Central memory CD4-positive, alpha-beta T cell (primary cell): ENCODE measurements around the gene HOGA1.
"Not testable (repeated sequence)": the region's sequence is repeated elsewhere in the genome, so short reads cannot be mapped to it uniquely, and the experiment has no call there.

Experiments
- DNase-seq: peaks from one replicate; pipeline ENCODE4 v3.0.0; 2022
- total RNA-seq, 3 experiments: gene quantifications; one replicate each; lab custom pipeline; 2026; lab: John Stamatoyannopoulos, UW

The HOGA1 gene
- total RNA-seq = 0 reads per million in 3 experiments

GRCh38 chr10:97584060-97584797 lies at the start of gene HOGA1:
HOGA1 (plus strand) TSS chr10:97584389; CDS start chr10:97584704, 315 bp downstream.
- no peak for DNase-seq

- no peak for DNase-seq
Measured at GRCh38 chr10:97534746-97535367, 49.3 kb upstream of the HOGA1 start.

GRCh38 chr10:97537186-97537869 lies 46.9 kb upstream of the HOGA1 start:
- no peak for DNase-seq

GRCh38 chr10:97538411-97538810 lies 45.8 kb upstream of the HOGA1 start:
- DNase-seq = no peak

GRCh38 chr10:97538839-97539238 lies 45.4 kb upstream of the HOGA1 start:
- DNase-seq = no peak

- no peak for DNase-seq
Measured at GRCh38 chr10:97539523-97540200, 44.5 kb upstream of the HOGA1 start.

GRCh38 chr10:97540669-97541500 lies 43.3 kb upstream of the HOGA1 start:
- no peak for DNase-seq

- no peak for DNase-seq
Measured at GRCh38 chr10:97542169-97543024, 41.8 kb upstream of the HOGA1 start.

GRCh38 chr10:97543025-97543546 lies 41.1 kb upstream of the HOGA1 start:
- no peak for DNase-seq

- no peak for DNase-seq
Measured at GRCh38 chr10:97546456-97547270, 37.5 kb upstream of the HOGA1 start.

GRCh38 chr10:97547271-97547600 lies 37.0 kb upstream of the HOGA1 start:
- no peak for DNase-seq

- no peak for DNase-seq
Measured at GRCh38 chr10:97547962-97548361, 36.2 kb upstream of the HOGA1 start.

GRCh38 chr10:97548828-97549455 lies 35.2 kb upstream of the HOGA1 start:
- no peak for DNase-seq

- DNase-seq = no peak
Measured at GRCh38 chr10:97549587-97550322, 34.4 kb upstream of the HOGA1 start.

- DNase-seq = no peak
Measured at GRCh38 chr10:97550336-97551149, 33.6 kb upstream of the HOGA1 start.

GRCh38 chr10:97551271-97551670 lies 32.9 kb upstream of the HOGA1 start:
- DNase-seq = no peak

- peak; percentile 33 for DNase-seq
Measured at GRCh38 chr10:97553575-97554031, 30.6 kb upstream of the HOGA1 start.

- not testable (repeated sequence) for DNase-seq
Measured at GRCh38 chr10:97554336-97554735, 29.9 kb upstream of the HOGA1 start.
